Activated naive CD4-positive, alpha-beta T cell treated with anti-CD3 and anti-CD28 coated beads for 36 hours (primary cell): ENCODE results near the gene JAK2. TPM values are rescaled to one million over a fixed set of nuclear protein-coding genes. Genes with fewer than 3 reads are reported as not detected.
"Not testable (repeated sequence)": the region's sequence is repeated elsewhere in the genome, so short reads cannot be mapped to it uniquely, and the experiment has no call there.

Source experiments
- CTCF ChIA-PET: fragments of 350-600 bp; sonication (Branson Sonifier 250); formaldehyde crosslinking; loops from one replicate; lab custom pipeline; 2021; ENCODE audit warnings: antibody characterized with exemption; lab: Charles Lee
- DNase-seq: peaks from one replicate; pipeline ENCODE4 v3.0.0-alpha.2; 2020
- H3K27ac Mint-ChIP-seq: one replicate; pipeline ENCODE4 v1.8.0; 2021; ENCODE audit warnings: mild to moderate bottlenecking, mixed read lengths
- H3K27me3 Mint-ChIP-seq: one replicate; pipeline ENCODE4 v1.8.0; 2021; ENCODE audit warnings: low read depth, mixed read lengths
- H3K36me3 Mint-ChIP-seq: one replicate; pipeline ENCODE4 v1.8.0; 2021; ENCODE audit warnings: low read depth, mixed read lengths
- H3K4me1 Mint-ChIP-seq: one replicate; pipeline ENCODE4 v1.8.0; 2021; ENCODE audit warnings: low read depth, mixed read lengths
- H3K4me3 Mint-ChIP-seq: one replicate; pipeline ENCODE4 v1.8.0; 2021; ENCODE audit warnings: mild to moderate bottlenecking, moderate library complexity, mixed read lengths
- H3K9me3 Mint-ChIP-seq: one replicate; pipeline ENCODE4 v1.8.0; 2021; ENCODE audit warnings: mixed read lengths
- intact Hi-C: fragments of 100-400 bp; cut with micrococcal nuclease; formaldehyde crosslinking; loops from one replicate; pipeline ENCODE4 v1.15.1; 2023
- total RNA-seq, 2 experiments: library from RNA; stranded (reverse); gene quantifications; one replicate each; pipeline ENCODE4 v1.2.3, GENCODE V29; 2021

The JAK2 gene
- total RNA-seq, 2 experiments from 2014 or later = 46.8 to 51.0 TPM

- Mint-ChIP-seq H3K4me1 (peaks cover 51% of the 10 kb centered on the region), H3K9me3 (no peaks in the 10 kb centered on the region), H3K27ac (no peak overlapping the region), H3K36me3 (peaks cover 75% of the 10 kb centered on the region), H3K27me3 (no peaks in the 10 kb centered on the region), H3K4me3 (no peak overlapping the region)
- CTCF ChIA-PET = interaction anchor here (0.5 to 1.3 kb wide), 2 partner anchors 9 to 26 kb away, joined by 4 to 6 read pairs; no protein-coding TSS in a partner anchor
- DNase-seq = no peak
- intact Hi-C loops = no loop called here
Observed at GRCh38 chr9:4997631-4998030, 12.6 kb downstream of the JAK2 start.

GRCh38 chr9:5002811-5003210, 17.7 kb downstream of the JAK2 start:
- intact Hi-C loops = no loop called here
- no peak for DNase-seq
- Mint-ChIP-seq H3K27me3 (no peaks in the 10 kb centered on the region), H3K9me3 (peaks cover 10% of the 10 kb centered on the region), H3K4me1 (peaks cover 31% of the 10 kb centered on the region), H3K27ac (no peak overlapping the region), H3K36me3 (peaks cover 64% of the 10 kb centered on the region), H3K4me3 (no peak overlapping the region)
- CTCF ChIA-PET = no interaction called here

GRCh38 chr9:5004481-5004880, 19.4 kb downstream of the JAK2 start:
- Mint-ChIP-seq H3K36me3 (peaks cover 60% of the 10 kb centered on the region), H3K27ac (no peak overlapping the region), H3K9me3 (peaks cover 10% of the 10 kb centered on the region), H3K4me1 (peaks cover 36% of the 10 kb centered on the region), H3K4me3 (no peak overlapping the region), H3K27me3 (no peaks in the 10 kb centered on the region)
- intact Hi-C loops = no loop called here
- CTCF ChIA-PET = interaction anchor here (0.6 kb wide), 2 partner anchors 132 to 204 kb away, joined by 3 read pairs; no protein-coding TSS in a partner anchor
- no peak for DNase-seq

GRCh38 chr9:5008202-5008601, 23.1 kb downstream of the JAK2 start:
- CTCF ChIA-PET = no interaction called here
- no peak overlapping the region for H3K4me3 Mint-ChIP-seq
- no peak overlapping the region for H3K27ac Mint-ChIP-seq
- H3K9me3 Mint-ChIP-seq = peaks cover 6% of the 10 kb centered on the region
- H3K27me3 Mint-ChIP-seq = no peaks in the 10 kb centered on the region
- H3K36me3 Mint-ChIP-seq = peaks cover 55% of the 10 kb centered on the region
- H3K4me1 Mint-ChIP-seq = peaks cover 27% of the 10 kb centered on the region
- intact Hi-C loops = no loop called here
- no peak for DNase-seq

GRCh38 chr9:5013374-5013773, 28.3 kb downstream of the JAK2 start:
- Mint-ChIP-seq H3K27ac (no peak overlapping the region), H3K27me3 (no peaks in the 10 kb centered on the region), H3K9me3 (peaks cover 12% of the 10 kb centered on the region), H3K4me1 (peaks cover 13% of the 10 kb centered on the region), H3K36me3 (peaks cover 72% of the 10 kb centered on the region), H3K4me3 (no peak overlapping the region)
- intact Hi-C loops = no loop called here
- DNase-seq = no peak
- CTCF ChIA-PET = no interaction called here

GRCh38 chr9:5015934-5016333, 30.9 kb downstream of the JAK2 start:
- CTCF ChIA-PET = interaction anchor here (0.5 kb wide), 1 partner anchor 222 kb away, joined by 3 read pairs; no protein-coding TSS in a partner anchor
- Mint-ChIP-seq H3K4me3 (no peak overlapping the region), H3K27me3 (no peaks in the 10 kb centered on the region), H3K36me3 (peaks cover 78% of the 10 kb centered on the region), H3K4me1 (peaks cover 13% of the 10 kb centered on the region), H3K9me3 (peaks cover 16% of the 10 kb centered on the region), H3K27ac (peak overlapping the region; percentile 21)
- intact Hi-C loops = no loop called here
- no peak for DNase-seq

GRCh38 chr9:5025416-5025815, 40.3 kb downstream of the JAK2 start:
- H3K4me1 Mint-ChIP-seq = peaks cover 11% of the 10 kb centered on the region
- CTCF ChIA-PET = no interaction called here
- H3K4me3 Mint-ChIP-seq = no peak overlapping the region
- H3K27ac Mint-ChIP-seq = no peak overlapping the region
- DNase-seq = no peak
- H3K27me3 Mint-ChIP-seq = no peaks in the 10 kb centered on the region
- peaks cover 76% of the 10 kb centered on the region for H3K36me3 Mint-ChIP-seq
- intact Hi-C loops = no loop called here
- no peaks in the 10 kb centered on the region for H3K9me3 Mint-ChIP-seq

GRCh38 chr9:5031941-5032340, 46.9 kb downstream of the JAK2 start:
- H3K4me3 Mint-ChIP-seq, CTCF ChIA-PET, DNase-seq, intact Hi-C loops, H3K27me3 Mint-ChIP-seq, H3K27ac Mint-ChIP-seq, H3K4me1 Mint-ChIP-seq: not testable (repeated sequence)
- Mint-ChIP-seq H3K36me3 (peaks cover 64% of the 10 kb centered on the region), H3K9me3 (peaks cover 17% of the 10 kb centered on the region)

GRCh38 chr9:5040730-5041389, 55.8 kb downstream of the JAK2 start:
- intact Hi-C loops = no loop called here
- Mint-ChIP-seq H3K4me3 (no peak overlapping the region), H3K36me3 (peaks cover 51% of the 10 kb centered on the region), H3K27me3 (no peaks in the 10 kb centered on the region), H3K4me1 (no peaks in the 10 kb centered on the region), H3K9me3 (peaks cover 6% of the 10 kb centered on the region), H3K27ac (no peak overlapping the region)
- no peak for DNase-seq
- CTCF ChIA-PET = no interaction called here

GRCh38 chr9:5041390-5042115, 56.5 kb downstream of the JAK2 start:
- H3K4me1 Mint-ChIP-seq = no peaks in the 10 kb centered on the region
- CTCF ChIA-PET = no interaction called here

GRCh38 chr9:5042661-5043178, 57.6 kb downstream of the JAK2 start:
- intact Hi-C loops = no loop called here
- CTCF ChIA-PET = no interaction called here
- Mint-ChIP-seq H3K27me3 (no peaks in the 10 kb centered on the region), H3K9me3 (peaks cover 3% of the 10 kb centered on the region), H3K4me3 (no peak overlapping the region), H3K36me3 (peaks cover 50% of the 10 kb centered on the region), H3K27ac (no peak overlapping the region), H3K4me1 (no peaks in the 10 kb centered on the region)
- DNase-seq = no peak

More at GRCh38 chr9:5041390-5042115, 56.5 kb downstream of the JAK2 start:
- no peak overlapping the region for H3K27ac Mint-ChIP-seq
- no peaks in the 10 kb centered on the region for H3K27me3 Mint-ChIP-seq
- H3K4me3 Mint-ChIP-seq = no peak overlapping the region
- H3K36me3 Mint-ChIP-seq = peaks cover 53% of the 10 kb centered on the region
- intact Hi-C loops = no loop called here
- no peak for DNase-seq
- peaks cover 5% of the 10 kb centered on the region for H3K9me3 Mint-ChIP-seq

- CTCF ChIA-PET = no interaction called here
- Mint-ChIP-seq H3K36me3 (peaks cover 50% of the 10 kb centered on the region), H3K4me1 (no peaks in the 10 kb centered on the region), H3K4me3 (no peak overlapping the region), H3K27ac (no peak overlapping the region), H3K27me3 (no peaks in the 10 kb centered on the region), H3K9me3 (peaks cover 3% of the 10 kb centered on the region)
- intact Hi-C loops = no loop called here
- no peak for DNase-seq
Observed at GRCh38 chr9:5043381-5043780, 58.3 kb downstream of the JAK2 start.
